Stimulated activated CD8-positive, alpha-beta memory T cell treated with anti-CD3 and anti-CD28 coated beads, Interleukin-7, amount 100 ng/mL, for 4 hours (primary cell): Measurements from ENCODE around the gene KMT2B.

Experiments
- DNase-seq, 2 donors: peaks; one replicate each; pipeline ENCODE4 v3.0.0-alpha.2; 2020; ENCODE audit warnings: low read depth in 2 of 2

KMT2B gene

DNA sequence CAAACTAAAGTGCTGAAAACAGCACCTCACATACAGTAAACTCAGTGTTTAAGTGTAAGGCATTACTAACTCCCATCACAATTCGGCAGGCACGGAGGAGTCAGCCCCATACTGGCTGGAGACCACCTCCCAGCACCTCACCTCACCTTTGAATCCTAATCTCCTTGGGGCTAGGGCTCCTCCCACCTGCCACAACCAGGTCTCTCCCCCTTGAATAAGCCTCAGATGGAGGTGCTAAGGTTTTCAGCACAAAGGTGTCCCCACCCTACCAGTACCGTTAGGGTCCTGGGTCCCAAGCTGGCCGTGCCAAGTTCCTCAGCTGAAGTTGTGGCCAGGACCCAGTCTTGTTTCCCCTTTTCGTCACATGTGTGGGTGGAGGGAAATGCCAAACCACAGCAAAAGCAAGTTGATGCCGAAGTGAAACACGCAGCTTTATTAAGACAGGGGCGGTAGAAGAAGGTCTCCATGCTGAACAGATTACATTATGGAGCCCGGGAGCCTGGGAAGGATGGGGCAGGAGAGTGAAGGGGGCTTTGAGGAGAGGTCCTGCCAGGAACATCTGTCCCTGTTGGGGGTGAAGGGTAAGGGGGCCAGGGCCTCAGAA is 24.4 kb downstream of the KMT2B start, which contains the start of gene IGFLR1:
IGFLR1 (minus strand) TSS at position 332 of the 604 bp plus-strand sequence. CDS start 1,272 bp downstream, outside the sequence.
- DNase-seq = peak; percentile 58 to 65

DNA sequence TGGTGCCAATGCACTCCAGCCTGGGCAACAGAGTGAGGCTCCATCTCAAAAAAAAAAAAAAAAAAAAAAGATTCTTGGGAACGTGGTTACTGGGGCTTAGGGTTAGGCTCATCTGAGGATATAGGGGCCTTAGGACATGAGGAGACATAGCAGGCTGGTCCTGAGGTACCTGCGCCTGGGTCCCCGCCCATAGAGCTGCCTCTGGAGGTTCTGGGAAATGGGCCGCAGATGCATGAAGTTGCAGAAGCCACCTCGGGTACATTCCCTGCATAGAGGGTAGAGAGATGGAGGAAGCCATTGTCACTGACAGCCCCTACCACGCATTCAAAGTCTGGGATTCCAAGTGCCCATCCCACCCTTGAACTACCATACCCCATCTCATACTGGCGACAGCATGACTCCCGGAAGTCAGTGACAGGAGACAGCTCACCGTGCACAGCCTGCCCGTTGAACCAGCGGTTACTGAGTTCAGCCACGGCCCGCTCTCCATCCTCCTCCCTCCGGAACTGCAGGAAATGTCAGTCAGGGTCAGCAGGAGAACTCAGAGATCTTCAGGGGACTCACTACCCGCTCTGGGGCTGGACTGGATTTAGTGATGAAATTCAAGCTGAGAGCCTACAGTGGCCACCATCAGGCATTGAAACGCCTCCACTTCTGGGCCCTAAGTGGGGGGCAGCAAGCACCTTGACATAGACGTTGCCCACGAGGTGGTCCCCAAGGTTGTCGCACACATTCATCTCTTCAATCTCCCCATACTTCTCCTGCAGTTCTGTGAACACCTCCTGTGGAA is 26.0 kb downstream of the KMT2B start:
- no peak for DNase-seq

DNA sequence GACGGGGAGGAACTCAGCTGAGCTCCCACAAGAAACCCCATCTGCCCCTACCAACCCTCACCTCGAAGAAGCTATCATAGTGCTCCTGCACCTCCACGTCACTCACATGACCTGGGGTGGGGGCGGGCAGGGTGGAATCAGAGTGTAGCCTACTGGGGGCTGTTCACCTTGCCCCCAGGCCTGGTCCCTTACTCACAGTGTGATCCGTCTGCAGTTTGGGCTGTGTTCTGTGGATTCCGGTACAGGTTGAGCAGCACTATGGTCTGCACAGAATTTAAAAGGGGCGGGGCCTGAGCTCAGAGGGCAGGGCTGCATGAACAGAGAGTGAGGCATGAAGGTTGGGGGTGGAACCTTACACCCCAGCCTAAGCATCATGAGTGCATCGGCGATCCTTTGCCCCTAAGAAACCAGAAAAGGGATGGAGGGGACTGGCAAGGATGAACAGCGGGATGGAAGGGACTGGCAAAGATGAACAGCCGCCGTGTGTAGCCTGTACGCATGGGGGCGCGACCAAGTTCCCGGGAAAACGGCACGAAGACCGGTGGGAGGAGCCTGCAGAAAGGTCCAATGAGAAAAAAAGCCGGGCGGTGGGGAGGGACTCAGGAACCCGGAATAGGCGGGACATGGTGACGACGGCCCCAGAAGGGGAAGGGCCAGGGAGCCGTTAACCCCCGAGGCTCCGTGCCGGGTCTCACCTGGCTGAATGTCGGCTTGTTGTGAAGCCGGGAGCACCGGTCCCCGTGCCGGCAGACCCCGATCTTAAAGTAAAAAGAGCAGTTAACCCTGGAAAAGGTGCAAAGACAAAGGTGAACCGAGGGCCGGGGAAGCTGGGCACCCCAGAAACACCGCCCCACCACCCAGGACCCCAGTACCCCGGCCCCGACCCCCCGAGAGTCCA is 26.9 kb downstream of the KMT2B start:
- peak; percentile 88 to 90 for DNase-seq

DNA sequence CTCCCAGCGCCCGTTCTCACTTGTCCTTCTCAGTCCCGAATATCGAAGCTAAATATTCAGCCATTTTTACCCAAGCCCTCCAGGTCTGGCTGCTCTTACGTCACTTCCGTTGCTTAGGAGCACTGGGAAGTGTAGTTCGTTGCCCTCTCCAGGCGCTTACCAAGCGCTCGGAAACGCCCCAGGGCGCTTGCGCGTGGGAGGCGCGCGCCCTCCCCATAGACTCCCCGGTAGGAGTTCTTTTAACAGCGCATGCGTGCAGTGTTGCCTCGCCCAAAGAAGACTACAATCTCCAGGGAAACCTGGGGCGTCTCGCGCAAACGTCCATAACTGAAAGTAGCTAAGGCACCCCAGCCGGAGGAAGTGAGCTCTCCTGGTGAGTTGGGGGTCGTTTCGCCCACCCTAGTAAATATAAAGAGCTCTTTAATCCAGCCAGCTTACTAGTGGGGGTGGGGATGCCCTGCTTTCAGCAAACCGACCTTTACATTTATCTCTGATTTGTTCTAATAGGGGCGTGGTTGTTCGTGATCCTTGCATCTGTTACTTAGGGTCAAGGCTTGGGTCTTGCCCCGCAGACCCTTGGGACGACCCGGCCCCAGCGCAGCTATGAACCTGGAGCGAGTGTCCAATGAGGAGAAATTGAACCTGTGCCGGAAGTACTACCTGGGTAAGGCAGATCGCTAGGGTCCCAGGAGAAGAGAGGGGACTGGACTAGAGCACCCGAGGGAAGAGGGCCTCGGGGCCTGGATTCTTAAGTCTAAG is 27.7 kb downstream of the KMT2B start, which contains the start of the genes PSENEN and U2AF1L4:
PSENEN (plus strand) TSS at position 324 of the 759 bp plus-strand sequence; CDS start at position 604, 280 bp downstream.
U2AF1L4 (minus strand) TSS at position 91 of the 759 bp plus-strand sequence; CDS start at position 64, 27 bp downstream.
- peak; percentile 95 to 97 for DNase-seq

DNA sequence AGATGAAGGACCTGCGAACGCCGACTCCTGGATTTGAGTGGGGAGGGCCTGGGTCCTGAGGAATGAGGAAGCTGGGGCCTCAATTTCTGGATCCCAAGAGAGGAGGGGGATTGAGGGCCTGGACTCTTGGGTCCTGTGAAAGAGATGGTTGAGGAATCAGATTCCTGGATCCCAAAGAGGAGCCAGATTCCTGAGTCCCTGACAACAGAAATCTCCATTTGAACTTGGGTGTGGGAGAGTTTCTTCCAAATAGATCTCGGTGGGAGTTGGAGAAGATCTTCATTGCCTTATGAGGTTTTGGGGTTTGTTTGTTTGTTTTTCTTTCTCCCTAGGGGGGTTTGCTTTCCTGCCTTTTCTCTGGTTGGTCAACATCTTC is 28.3 kb downstream of the KMT2B start:
- no peak for DNase-seq

DNA sequence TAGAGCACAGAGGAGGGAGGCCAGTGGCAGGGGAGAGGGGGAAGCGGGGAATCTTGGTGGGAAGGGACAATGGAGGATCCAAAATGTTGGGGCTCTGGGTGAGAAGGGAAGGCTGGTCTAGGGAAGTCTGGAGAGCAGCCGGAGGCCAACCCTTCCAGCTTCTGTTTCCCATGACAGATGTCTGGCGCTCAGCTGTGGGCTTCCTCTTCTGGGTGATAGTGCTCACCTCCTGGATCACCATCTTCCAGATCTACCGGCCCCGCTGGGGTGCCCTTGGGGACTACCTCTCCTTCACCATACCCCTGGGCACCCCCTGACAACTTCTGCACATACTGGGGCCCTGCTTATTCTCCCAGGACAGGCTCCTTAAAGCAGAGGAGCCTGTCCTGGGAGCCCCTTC is 28.7 kb downstream of the KMT2B start:
- no peak for DNase-seq

DNA sequence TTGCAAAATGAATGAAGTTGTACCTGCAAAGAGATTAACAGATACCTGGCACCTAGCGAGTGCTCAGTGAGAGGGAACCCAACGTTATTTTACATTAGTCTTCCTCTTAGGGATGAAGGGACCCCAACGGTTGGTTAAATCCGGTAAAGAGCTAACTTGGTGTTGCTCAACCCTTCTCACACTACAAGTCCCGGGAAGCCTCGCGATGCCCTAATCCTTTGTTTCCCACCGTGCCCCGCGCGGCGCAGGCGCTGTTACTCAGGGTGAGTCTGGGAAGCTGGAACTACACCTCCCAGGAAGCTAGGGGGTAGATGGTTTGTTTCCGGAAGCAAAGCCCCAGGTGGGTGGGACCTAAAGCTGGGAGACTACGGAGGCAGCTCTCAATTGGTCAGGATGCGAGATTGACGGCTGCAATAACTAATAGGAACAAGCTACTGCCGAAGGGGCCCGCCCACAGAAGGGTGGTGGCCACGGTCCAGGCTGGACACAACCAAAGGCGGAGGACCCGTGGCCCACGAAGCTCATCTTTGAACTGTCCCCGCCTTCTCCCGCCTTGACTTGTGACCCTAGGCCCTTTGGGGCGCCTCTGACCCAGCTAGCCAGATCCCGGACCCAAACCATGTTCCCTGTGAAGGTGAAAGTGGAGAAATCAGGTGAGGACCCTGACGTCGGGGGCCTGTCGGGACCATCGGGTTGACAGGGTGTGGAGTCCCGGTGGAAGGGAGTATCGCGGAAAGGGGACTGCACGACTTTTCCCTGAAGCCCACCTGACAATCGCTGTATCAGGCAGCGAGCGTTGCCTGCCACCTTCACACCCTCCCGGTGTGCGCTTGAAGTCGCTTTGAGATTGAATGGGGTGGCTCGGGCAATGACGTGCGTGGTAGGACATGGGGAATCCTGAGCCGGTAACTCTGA is 30.6 kb downstream of the KMT2B start, which contains the start of gene LIN37:
LIN37 (plus strand) TSS at position 471 of the 915 bp plus-strand sequence; CDS start at position 620, 149 bp downstream.
- DNase-seq = peak; percentile 98 to 100

DNA sequence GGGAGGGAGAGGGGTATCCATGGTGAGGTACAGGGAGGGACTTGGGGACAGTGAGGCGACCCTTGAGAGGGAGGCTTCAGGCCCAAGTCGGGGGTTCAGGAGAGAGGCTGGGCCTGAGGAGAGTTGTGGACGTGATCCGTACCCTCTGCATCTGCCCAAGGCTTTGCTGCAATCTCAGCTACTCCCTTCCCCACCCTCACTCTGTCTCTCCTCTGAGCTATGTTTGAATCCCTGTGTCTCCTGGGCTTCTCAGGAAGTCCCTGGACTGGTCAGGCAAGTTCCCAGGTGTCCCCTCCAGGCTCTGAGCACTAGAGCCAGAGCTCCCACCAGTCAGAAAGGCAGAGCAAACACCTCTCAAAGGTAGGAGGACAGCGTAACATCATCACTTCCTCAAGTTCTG is 32.4 kb downstream of the KMT2B start:
- DNase-seq = no peak

DNA sequence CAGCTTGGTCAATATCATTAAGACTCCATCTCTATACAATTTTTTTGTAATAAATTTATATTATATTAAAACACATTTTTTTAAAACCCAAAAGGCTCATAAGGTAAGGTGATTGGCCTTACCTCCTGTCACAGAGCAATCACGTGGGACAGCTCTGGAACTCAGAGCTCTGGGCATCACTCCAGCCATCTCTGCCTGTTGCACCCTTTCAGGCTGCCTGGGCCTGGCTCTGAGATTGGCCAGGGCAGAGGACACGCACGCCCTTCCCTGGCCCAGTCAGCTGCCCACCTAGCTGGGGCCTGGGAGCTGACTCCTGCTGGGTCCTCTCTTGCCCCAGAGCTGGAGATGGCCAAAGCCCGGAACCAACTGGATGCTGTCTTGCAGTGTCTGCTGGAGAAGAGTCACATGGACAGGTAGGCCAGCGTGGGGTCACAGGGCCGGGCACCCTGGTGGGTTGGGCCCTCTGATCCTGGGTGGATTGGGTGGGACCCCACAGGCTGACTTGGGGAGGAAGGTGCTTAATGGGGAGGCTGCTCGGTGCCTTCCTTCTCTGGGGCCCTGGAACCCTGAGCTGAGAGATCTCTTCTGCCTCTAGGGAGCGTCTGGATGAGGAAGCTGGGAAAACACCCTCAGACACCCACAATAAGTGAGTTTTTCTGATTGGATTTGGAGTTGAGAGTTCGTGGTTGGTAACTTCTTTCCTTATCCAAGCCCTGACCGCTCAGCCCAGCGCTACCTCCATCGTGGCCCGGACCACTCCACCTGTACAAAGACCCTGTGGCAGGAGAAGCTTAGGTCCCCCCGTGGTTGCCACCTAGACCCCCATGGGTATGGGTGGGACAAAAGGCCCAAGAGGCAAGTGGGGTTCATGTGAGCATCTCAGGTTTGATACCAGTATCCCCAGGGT is 34.3 kb downstream of the KMT2B start:
- no peak for DNase-seq

DNA sequence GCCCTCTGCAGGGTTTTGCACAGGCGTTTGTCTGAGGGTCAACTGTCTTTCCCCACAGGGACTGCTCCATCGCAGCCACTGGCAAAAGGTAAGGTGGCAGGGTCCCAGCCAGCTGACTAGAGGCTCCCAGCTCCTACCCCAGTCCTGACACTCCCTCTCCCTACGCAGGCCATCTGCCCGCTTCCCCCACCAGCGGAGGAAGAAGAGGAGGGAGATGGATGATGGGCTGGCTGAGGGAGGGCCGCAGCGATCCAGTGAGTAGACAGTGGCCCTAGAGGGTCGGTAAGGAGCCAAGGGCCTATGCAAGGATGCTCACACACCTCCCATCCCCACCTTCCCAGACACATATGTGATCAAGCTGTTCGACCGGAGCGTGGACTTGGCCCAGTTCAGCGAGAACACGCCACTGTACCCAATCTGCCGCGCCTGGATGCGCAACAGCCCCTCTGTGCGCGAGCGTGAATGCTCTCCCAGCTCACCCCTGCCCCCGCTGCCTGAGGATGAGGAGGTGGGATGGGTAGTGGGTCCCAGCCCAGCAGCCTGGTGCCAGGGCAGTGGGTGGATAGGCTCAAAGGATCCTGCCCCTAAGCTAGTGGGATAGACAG is 35.0 kb downstream of the KMT2B start:
- no peak for DNase-seq

DNA sequence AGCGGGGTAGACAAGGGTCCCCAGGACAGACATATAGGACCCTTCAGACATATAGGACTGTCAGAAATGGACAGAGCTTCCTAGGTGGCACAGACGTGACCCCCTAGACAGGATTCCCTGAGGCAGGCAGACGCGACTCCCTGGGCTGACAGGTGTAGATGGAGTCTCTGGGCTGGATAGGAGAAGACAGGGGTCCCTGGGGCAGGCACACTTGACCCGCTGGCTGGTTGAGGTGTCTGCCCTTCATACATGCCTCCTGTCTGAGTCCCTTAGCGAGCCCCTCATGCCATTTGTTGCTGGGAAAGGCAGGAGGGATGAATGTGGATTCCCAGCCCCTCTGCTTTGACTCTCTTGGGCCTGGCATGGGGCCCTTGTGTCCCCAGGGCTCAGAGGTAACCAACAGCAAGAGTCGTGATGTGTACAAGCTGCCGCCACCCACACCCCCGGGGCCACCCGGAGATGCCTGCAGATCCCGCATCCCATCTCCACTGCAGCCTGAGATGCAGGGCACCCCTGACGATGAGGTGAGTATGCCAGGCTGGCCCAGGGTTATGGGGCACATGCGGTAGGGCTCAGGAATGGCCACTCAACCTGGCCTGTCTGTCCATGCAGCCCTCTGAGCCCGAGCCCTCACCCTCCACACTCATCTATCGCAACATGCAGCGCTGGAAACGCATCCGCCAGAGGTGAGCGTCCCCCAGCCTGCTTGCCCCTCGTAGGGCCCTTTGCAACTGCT is 36.0 kb downstream of the KMT2B start:
- DNase-seq = no peak

DNA sequence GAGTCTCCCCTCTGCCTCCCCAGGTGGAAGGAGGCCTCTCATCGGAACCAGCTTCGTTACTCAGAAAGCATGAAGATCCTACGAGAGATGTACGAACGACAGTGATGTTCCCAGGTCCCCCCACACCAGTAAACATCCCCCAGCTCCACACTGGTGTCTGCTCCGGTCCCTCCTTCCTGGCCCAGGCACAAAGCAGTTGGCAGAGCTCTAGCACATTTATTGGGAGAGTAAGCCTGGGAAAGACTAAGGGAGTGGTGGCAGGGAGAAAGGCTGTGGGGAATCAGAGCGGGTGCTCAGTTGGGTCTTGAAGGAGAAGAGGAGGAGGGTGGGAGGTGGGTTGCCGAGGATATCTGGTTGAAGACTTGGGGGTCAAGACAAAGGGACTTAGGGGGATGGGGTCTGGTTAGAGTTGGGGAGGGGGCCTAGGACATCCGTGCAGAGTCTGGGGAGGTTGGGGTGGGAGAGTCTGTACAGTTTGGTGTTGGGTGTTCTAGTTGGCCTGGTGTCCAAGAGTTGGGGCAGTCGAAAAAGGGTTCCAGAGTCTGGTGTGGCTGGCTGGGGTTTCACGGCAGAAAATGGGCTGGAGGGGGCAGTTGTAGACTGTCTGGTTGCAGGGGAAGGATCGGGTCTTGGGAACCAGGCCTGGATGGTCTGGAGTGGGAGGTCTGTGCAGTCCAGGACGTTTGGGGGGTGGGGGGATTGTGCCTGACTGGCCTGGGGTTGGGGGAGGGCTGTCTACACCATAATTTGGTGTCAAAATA is 36.7 kb downstream of the KMT2B start:
- DNase-seq = no peak

DNA sequence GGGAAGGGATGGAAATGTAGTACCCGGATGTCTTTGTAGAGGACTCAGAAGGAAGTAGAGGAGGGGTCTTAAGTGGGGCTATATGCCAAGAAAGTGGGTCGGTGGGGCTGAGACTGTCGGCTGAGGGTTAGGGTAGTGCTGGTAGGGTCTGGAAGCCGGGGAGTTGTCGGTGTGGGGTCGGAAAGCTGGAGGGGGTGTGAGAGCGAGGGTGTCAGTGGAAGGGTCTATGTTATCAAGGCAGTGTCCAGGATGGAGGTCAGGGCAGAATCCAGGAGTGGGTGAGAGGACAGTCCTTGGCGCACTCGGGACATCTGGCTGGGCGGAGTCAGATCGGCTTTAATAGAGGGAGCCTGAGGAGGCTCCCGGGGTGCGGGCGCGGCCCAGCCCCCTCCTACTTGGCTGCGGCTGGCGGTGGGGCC is 37.3 kb downstream of the KMT2B start:
- DNase-seq = no peak

DNA sequence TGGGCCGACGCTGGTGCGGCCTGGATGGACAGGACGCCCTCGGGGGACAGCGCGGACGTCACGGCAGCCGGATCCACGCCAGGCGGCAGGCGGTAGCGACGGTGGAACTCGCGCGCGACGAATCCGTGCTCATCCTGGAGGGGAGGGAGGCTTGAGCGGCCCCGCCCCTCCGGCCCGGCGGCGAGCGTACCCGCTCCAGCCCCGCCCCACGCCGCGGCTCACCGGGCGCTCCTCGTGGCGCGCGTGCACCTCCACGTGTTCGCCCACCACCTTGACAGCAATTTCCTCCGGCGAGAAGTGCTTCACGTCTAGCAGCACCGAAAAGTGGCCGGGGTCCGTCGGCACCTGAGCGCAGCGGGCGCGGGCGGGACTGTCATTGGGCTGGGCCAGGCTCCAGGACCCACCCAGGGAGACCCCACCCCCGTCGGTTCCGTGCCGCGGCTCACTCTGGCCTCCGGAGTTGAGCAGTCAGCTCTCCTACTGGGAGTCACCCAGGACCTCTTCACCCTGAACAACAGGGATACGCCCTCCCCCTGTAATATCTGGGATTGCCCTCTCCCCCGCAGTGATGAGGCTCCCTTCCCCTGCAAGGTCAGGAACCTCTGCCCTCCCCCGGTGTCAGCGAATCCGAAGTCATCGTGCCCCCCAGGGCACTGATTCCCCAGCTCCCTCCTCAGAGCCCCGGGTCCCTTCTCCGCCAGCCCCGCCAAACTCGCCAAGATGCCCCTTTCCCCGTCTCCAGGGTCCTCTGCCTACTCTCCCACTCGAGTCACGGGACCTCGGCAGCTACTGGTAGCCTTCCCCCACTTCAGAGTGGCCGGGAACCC is 38.0 kb downstream of the KMT2B start:
- peak in 1 of 2 donors; percentile 66 for DNase-seq

DNA sequence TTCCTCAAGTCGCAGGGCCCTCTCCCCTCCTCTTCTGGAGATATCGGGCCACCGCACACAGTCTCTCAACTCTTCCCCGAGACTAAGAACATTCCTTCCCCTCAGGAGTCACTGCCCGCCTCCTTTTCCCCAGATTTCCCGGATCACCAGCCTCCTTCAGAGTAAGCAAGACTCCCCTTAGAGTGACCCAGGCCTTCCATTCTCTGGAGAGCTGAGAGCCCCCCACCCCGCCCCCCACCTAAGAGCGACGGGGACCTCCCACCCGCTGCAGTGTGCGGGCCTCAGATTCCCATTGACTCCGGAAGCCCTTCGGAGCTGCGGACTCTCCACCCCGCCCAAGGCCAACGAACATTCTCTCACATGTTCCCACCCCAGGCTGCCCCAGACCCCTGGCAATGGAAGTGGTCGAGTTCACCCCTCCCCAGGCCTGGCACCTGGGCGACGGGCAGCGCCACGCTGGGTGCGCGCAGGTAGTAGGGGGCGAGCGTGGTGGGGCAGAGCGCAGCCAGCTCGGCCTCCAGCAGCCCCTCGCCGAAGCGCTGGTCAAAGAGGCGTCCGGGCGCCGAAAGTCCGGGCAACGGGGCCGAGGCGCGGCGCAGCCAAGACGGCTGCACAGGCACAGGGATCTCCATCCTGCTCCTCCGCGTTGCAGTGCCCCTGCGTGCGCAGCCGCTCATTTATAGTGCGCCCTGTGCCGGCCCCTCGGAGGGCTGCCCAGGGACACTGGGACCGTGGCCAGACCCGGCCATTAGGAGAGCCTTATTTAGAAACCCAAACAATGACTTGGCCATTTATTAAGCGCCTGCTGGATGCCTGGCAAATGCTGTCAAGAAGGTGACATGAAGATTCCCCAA is 38.8 kb downstream of the KMT2B start, which contains the start of gene HSPB6:
HSPB6 (minus strand) TSS at position 653 of the 854 bp plus-strand sequence; CDS start at position 632, 21 bp downstream.
- no peak for DNase-seq
